Fibroblast of skin of left quadriceps (primary cell): ENCODE results near the gene H2AZ2.
A peak's percentile ranks its signal among the peaks of the same experiment; 100 is the strongest.
"Not testable (repeated sequence)": the region's sequence is repeated elsewhere in the genome, so short reads cannot be mapped to it uniquely, and the experiment has no call there.

Experiments
- DNase-seq, 2 experiments: peaks; one replicate each; pipeline ENCODE4 v3.0.0-alpha.2; 2013; ENCODE audit warnings: low read depth in 2 of 2

H2AZ2 gene

DNA sequence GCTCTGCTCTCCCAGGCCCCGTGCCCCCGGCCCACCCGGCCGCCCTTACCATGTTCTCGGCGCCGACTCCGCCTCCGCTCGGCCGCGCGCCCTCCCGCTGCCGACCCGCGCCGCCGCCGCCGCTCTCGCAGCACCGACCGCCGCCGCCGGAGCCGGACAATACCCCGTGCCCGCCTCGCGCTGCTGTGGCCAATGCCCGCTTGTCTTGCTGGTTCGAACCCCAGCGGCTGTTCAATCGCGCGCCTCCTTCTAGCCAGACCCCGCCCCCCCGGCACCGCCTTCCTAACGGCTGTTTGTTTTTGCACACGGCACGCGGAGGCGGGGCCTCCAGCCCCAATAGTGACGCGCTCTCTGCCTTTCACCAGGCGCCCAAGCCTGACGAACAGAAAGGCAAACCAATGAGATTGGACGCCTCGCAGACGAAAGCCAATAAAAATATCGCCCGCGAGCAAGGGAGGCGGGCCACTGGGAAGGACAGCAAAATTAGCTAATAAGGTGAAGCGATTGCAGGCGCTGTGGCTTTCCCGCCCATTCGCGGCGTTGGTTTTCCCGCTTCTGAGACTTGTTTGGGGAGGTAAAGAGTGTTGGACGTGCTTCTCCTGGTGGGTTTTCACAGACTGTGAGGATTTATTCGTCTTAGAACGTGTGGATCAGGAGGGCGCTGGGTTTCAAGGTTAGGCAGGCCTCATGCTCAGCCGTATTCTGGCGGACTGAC, at the start of gene H2AZ2:
Gene H2AZ2, minus strand, starts transcription at position 168 of the 715 bp plus-strand sequence. Its CDS starts 116 bp downstream, at position 52.
- peak; percentile 100 for DNase-seq

DNA sequence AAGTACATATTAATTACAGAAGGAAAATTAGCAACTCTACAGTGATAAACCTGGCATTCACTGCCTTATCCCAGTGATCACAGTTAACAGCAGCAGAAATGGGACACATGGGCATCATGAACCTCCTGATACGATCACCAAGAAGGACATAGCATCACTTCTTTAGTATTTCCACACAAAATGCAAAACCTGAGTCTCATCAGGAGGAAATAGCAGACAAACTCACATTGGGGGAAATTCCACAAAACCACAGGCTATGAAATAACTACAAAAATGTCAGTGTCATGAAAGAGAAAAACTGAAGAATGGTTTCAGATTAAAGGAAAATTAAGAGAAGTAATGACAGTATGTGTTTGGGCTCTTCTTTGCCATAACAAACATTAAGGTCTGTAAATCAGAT, 49.4 kb upstream of the H2AZ2 start:
- no peak for DNase-seq

GRCh38 chr7:44894888-44895580, 47.1 kb upstream of the H2AZ2 start:
- no peak for DNase-seq

DNA sequence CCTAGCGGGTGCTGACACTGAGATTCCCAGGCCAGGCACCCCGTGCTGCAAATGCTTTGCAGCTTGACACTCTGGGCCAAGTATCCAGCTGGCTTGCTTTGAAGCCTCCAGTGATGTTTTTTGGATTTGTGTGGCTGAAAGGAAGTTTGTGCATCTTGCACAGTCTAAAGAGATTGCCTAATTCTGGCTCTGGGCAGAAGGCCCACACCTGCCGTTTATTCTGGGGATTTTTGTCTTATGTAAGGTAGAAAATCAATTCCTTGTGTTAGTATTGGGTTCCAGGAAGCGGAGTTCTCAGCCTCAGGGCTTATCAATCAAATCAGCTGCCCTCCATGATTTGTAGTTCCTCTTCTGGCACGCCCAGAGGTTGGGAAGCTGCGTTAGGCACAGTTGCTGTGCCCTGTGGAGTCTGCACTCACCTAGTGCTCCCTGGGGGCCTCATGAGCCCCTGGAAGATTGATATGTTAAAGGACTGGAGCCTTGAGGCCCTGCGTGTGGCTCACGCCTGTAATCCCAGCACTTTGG, 45.9 kb upstream of the H2AZ2 start:
- no peak for DNase-seq

DNA sequence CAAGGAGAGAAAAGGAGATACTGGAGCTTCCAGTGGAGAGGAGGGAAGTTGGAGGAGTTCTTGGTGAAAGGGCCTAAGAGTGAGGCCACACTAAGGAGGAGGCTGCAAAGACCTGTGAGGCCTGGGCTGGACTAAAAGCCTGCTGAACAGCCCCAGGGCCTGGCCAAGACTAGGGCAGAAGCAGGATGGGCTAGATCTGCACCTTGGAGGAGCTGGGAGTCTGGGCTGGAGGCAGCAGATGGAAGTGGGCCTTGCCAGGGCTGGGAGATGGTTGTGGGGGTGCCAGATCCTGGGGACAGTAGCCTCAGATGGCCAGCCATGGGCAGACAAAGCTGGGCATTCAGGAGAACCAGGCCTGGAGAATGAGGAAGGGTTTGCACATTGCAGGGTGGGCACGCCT, 43.9 kb upstream of the H2AZ2 start:
- no peak for DNase-seq

- no peak for DNase-seq
Observed at GRCh38 chr7:44891372-44891771, 43.5 kb upstream of the H2AZ2 start.

- DNase-seq: no peak
Observed at GRCh38 chr7:44889086-44889781, 41.3 kb upstream of the H2AZ2 start.

GRCh38 chr7:44887293-44887692, 39.4 kb upstream of the H2AZ2 start:
- DNase-seq: no peak

DNA sequence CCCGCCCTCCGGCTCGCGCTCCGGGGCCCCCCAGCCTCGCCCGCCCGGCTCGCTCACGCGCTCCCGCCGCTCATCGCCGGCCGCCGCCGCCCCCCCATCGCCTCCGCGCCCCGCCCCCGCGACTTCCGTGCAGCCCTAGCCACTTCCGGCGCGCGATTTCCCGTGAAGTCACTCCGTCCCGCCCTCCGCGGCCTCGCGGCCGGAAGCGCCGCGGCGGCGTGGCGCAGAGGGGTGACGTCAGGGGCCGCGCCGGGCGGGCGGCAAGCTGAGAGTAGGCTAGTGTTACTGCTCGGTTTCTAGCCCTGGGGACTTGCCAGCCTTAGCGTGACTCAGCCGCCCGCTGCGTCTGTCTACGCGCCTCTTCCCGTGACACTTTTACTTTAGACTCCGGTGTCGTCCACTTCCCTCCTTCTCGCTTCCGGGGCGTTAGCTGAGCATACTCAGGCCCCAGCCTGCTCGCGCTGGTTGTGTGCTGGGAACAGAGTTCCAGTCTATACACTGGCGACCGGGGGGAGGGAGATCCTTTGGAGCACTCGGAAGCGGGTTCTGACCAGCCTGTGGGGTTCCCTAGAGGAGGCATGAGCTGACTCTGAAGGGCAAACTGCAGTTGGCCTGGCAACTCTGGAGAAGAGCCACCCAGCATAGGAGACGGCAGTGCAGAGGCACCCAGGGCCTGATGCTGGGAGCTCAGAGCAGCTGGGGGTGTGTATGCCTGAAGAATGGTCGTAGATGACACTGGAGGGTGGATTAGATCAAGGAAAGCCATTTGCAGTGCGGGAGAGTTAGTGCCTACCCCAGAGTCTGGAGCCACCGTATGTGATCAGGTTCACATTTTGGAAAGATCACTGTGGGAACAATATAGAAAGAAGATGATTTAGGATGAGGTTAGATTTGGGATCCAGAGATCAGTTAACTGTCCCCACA, 37.8 kb upstream of the H2AZ2 start, which contains the start of gene PURB:
Gene PURB, minus strand, starts transcription at position 137 of the 924 bp plus-strand sequence. CDS start 182 bp downstream, outside the sequence.
- DNase-seq: peak; percentile 92 to 93

DNA sequence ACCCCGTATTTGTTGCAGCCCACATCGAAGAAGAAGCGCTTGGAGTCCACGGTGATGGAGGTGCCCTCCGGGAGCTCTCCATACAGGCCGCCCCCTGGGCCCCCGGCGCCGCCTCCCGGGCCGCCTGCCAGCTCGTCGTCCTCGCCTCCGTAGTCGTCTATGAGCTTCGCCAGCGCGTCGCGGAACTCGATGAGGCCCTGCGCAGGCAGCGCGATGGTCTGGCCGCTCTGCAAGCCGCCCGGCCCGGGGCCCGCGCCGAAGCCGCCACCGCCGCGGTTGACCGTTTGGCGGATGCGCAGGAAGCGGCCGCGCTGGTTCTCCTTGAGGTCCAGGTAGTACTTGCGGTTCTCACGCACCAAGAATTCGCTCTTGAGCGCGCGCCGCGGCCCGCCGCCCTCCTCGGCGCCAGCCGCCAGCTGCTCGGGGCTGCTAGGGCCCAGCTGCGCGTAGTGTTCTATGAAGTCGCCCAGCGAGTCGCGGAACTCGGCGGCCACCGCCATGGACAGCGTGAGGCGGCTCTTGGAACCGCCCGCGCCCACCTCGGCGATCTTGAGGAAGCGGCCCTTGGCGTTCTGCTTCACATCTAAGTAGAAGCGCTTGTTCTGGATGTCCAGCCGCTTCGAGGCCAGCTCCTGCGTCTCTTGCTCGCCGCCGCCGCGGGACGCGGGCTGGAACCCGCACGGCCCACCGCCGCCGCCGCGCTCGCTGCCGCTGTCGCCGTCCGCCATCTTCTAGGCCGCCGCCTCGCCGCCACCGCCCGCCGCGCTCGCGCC, 36.9 kb upstream of the H2AZ2 start:
- DNase-seq: peak; percentile 39 to 40

- no peak for DNase-seq
Observed at GRCh38 chr7:44883961-44884620, 36.2 kb upstream of the H2AZ2 start.

DNA sequence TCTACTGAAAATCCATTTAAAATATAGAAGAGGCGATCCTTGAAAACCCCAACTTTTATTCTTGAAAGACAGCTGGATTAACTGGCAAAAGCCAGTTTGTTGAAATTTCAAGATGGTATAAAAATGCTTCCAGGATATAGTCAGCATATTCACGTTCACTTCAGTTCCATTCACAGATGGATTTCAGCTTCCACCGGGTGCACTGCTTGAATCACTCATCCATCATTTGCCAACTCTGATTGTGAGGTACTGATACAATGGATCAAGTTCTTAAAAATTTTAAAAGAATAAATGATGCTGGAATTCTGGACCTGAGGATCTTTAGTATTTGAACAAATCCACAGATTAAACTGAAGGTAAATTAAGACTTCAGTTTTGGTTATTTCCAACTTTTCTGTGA, 35.0 kb upstream of the H2AZ2 start:
- DNase-seq: no peak

DNA sequence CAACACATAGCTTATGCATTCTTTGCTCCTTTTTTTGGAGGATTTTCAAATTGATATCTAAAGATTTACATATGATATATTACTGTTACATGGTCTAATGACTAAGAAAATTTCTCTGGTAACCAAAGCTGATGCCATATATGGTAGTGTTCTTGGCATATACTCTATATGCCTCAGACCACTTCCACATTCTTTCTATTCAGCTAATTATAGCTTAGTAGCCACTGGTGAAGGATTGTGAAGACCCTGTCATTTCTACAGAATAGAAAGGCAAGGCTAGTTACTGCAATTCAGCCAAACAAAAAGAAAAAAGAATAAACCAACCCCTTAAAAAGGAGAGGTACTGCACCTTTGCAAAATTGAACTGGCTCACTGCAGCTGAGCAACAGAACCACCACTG, 33.7 kb upstream of the H2AZ2 start:
- peak; percentile 87 to 88 for DNase-seq

- DNase-seq: no peak
Observed at GRCh38 chr7:44881066-44881600, 33.2 kb upstream of the H2AZ2 start.

GRCh38 chr7:44880317-44881018, 32.6 kb upstream of the H2AZ2 start:
- no peak for DNase-seq

GRCh38 chr7:44876393-44876792, 28.5 kb upstream of the H2AZ2 start:
- no peak for DNase-seq

GRCh38 chr7:44875241-44875640, 27.4 kb upstream of the H2AZ2 start:
- no peak for DNase-seq

DNA sequence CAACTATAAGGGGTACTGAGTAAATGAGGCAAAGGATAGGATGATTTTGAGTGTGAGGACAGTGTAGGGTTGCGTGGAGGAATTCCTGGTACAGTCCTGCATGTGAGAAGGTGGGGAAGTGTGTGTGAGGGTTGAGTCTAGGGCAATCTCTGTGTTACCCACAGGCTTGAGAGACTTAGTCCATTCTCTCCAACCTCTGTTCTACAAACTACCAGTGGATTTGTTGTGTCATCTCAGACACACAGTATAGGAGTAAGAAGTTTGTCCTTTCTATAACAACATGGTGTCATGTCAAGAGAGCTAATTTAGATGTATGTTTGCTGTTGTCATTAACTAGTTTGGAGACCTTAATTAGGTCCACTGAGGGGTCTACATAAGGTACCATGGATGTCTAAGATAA, 24.9 kb upstream of the H2AZ2 start:
- no peak for DNase-seq

GRCh38 chr7:44871918-44872317, 24.0 kb upstream of the H2AZ2 start:
- DNase-seq: not testable (repeated sequence)
